ENCODE measurements around the gene DGKD.

Gene DGKD

GRCh38 chr2:233368756-233369155, 14.5 kb downstream of the DGKD start:
- Histone ChIP-seq H4K20me1 (ENCODE audit: low read depth, low read length) (no peaks in the 10 kb centered on the region), H3K27me3 (ENCODE audit: low read length) (no peaks in the 10 kb centered on the region), H3K79me2 (ENCODE audit: insufficient read depth, low read length) (no peaks in the 10 kb centered on the region), H3F3A (ENCODE audit: insufficient read depth) (peaks cover 5% of the 10 kb centered on the region), H3K4me2 (ENCODE audit: low read depth, low read length, poor library complexity, severe bottlenecking) (no peak overlapping the region), H3K9ac (ENCODE audit: low read length) (no peak overlapping the region), H3K27ac (ENCODE audit: low read depth, low read length) (no peak overlapping the region), H3K4me3 (ENCODE audit: insufficient read depth, low read length, poor library complexity, severe bottlenecking) (no peak overlapping the region), H3K9me3 (ENCODE audit: insufficient read depth, low read length) (peaks cover 11% of the 10 kb centered on the region; the same call in 1 of the 2 replicates), H2AFZ (ENCODE audit: low read depth, low read length, severe bottlenecking) (no peak overlapping the region), H3K36me3 (ENCODE audit: low read length) (peaks cover 22% of the 10 kb centered on the region), H3K9me2 (replicated peaks; ENCODE audit: insufficient read depth, low read length) (no peaks in the 10 kb centered on the region)
- TF ChIP-seq EZH2phosphoT487 (conservative IDR thresholded peaks at IDR 0.05; ENCODE audit: low read length), result no peak
- TF ChIP-seq, protein P1, sequence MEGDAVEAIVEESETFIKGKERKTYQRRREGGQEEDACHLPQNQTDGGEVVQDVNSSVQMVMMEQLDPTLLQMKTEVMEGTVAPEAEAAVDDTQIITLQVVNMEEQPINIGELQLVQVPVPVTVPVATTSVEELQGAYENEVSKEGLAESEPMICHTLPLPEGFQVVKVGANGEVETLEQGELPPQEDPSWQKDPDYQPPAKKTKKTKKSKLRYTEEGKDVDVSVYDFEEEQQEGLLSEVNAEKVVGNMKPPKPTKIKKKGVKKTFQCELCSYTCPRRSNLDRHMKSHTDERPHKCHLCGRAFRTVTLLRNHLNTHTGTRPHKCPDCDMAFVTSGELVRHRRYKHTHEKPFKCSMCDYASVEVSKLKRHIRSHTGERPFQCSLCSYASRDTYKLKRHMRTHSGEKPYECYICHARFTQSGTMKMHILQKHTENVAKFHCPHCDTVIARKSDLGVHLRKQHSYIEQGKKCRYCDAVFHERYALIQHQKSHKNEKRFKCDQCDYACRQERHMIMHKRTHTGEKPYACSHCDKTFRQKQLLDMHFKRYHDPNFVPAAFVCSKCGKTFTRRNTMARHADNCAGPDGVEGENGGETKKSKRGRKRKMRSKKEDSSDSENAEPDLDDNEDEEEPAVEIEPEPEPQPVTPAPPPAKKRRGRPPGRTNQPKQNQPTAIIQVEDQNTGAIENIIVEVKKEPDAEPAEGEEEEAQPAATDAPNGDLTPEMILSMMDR (IDR thresholded peaks at IDR 0.05; ENCODE audit: insufficient read depth, low read length, poor library complexity, severe bottlenecking), result no peak

- H3K4me3 ChIP-seq (ENCODE audit: insufficient read depth, low read length, poor library complexity, severe bottlenecking), result no peak overlapping the region
- no peaks in the 10 kb centered on the region for H3K27me3 ChIP-seq (ENCODE audit: low read length)
- TF ChIP-seq EZH2phosphoT487 (conservative IDR thresholded peaks at IDR 0.05; ENCODE audit: low read length), result no peak
- TF ChIP-seq, protein P1 (IDR thresholded peaks at IDR 0.05; ENCODE audit: insufficient read depth, low read length, poor library complexity, severe bottlenecking), result no peak
- H3F3A ChIP-seq (ENCODE audit: insufficient read depth), result no peaks in the 10 kb centered on the region
- no peaks in the 10 kb centered on the region for H4K20me1 ChIP-seq (ENCODE audit: low read depth, low read length)
- no peak overlapping the region for H3K27ac ChIP-seq (ENCODE audit: low read depth, low read length)
- no peak overlapping the region for H3K9ac ChIP-seq (ENCODE audit: low read length)
- no peaks in the 10 kb centered on the region for H3K9me2 ChIP-seq (replicated peaks; ENCODE audit: insufficient read depth, low read length)
- no peak overlapping the region for H2AFZ ChIP-seq (ENCODE audit: low read depth, low read length, severe bottlenecking)
- peaks cover 15% of the 10 kb centered on the region for H3K36me3 ChIP-seq (ENCODE audit: low read length)
- H3K9me3 ChIP-seq (ENCODE audit: insufficient read depth, low read length), result peaks cover 6% of the 10 kb centered on the region; the same call in 1 of the 2 replicates
- no peak overlapping the region for H3K4me2 ChIP-seq (ENCODE audit: low read depth, low read length, poor library complexity, severe bottlenecking)
- H3K79me2 ChIP-seq (ENCODE audit: insufficient read depth, low read length), result no peaks in the 10 kb centered on the region
Observed at GRCh38 chr2:233369462-233369861, 15.2 kb downstream of the DGKD start.

- Histone ChIP-seq H3F3A (ENCODE audit: insufficient read depth) (no peaks in the 10 kb centered on the region), H3K9me2 (replicated peaks; ENCODE audit: insufficient read depth, low read length) (no peaks in the 10 kb centered on the region), H3K4me2 (ENCODE audit: low read depth, low read length, poor library complexity, severe bottlenecking) (no peak overlapping the region), H2AFZ (ENCODE audit: low read depth, low read length, severe bottlenecking) (no peak overlapping the region), H3K27me3 (ENCODE audit: low read length) (no peaks in the 10 kb centered on the region), H3K9me3 (ENCODE audit: insufficient read depth, low read length) (no peaks in the 10 kb centered on the region), H3K9ac (ENCODE audit: low read length) (no peak overlapping the region), H3K4me3 (ENCODE audit: insufficient read depth, low read length, poor library complexity, severe bottlenecking) (no peak overlapping the region), H4K20me1 (ENCODE audit: low read depth, low read length) (no peaks in the 10 kb centered on the region), H3K79me2 (ENCODE audit: insufficient read depth, low read length) (no peaks in the 10 kb centered on the region), H3K27ac (ENCODE audit: low read depth, low read length) (no peak overlapping the region), H3K36me3 (ENCODE audit: low read length) (peaks cover 8% of the 10 kb centered on the region; the same call in 1 of the 2 replicates)
- TF ChIP-seq, protein P1 (IDR thresholded peaks at IDR 0.05; ENCODE audit: insufficient read depth, low read length, poor library complexity, severe bottlenecking), result no peak
- no peak for TF ChIP-seq EZH2phosphoT487 (conservative IDR thresholded peaks at IDR 0.05; ENCODE audit: low read length)
Observed at GRCh38 chr2:233369897-233370685, 15.8 kb downstream of the DGKD start.
